A673 (cell line): ENCODE measurements around the gene RBBP6.

Experiments used
- CTCF ChIP-seq: fragments of 300-800, 200-600 bp; sonication (generic); conservative IDR thresholded peaks from 2 replicates; pipeline ENCODE4 v1.5.1; 2017; ENCODE audit warnings: low read depth, mild to moderate bottlenecking, antibody characterized with exemption, low read length, moderate library complexity, mixed read lengths
- EZH2 ChIP-seq: fragments of 200-600 bp; sonication (generic); IDR thresholded peaks from 2 replicates; pipeline ENCODE4 v1.6.1; 2017; ENCODE audit warnings: borderline replicate concordance, low read depth, mild to moderate bottlenecking, mixed read lengths, antibody characterized with exemption, low read length; ENCODE audit not compliant: poor library complexity, severe bottlenecking

GRCh38 chr16:24572069-24572468 lies 32.7 kb downstream of the RBBP6 start:
- TF ChIP-seq CTCF, result no peak
- no peak for TF ChIP-seq EZH2
